CD4-positive, alpha-beta T cell (primary cell): ENCODE data around the gene NRGN. TPM values are rescaled to one million over a fixed set of nuclear protein-coding genes. Genes with fewer than 3 reads are reported as not detected.

Experiments
- ATAC-seq: fragments of 200-7000 bp; cut with Tn5 transposase; one replicate; pipeline ENCODE4 v1.10.0; 2022; ENCODE audit warnings: mild to moderate bottlenecking; ENCODE audit not compliant: poor library complexity
- CTCF ChIA-PET: fragments of 350-600 bp; sonication (Branson Sonifier 250); formaldehyde crosslinking; loops from one replicate; lab custom pipeline; 2021; ENCODE audit warnings: antibody characterized with exemption, inconsistent platforms; lab: Charles Lee
- POLR2A ChIA-PET: fragments of 350-600 bp; sonication (Branson Sonifier 250); formaldehyde crosslinking; loops from one replicate; lab custom pipeline; 2021; ENCODE audit warnings: antibody characterized with exemption, inconsistent platforms; lab: Charles Lee
- DNase-seq, 14 experiments: peaks; one replicate each; pipeline ENCODE4 v3.0.0-alpha.2; 2013 to 2020; ENCODE audit warnings: mixed read lengths in 2 of 14
- H3K27ac ChIP-seq, 2 donors: one replicate each; pipeline versions ENCODE4 v1.5.1 to v1.7.0; 2013; ENCODE audit warnings: low read length in 2 of 2, low read depth in 1 of 2, mild to moderate bottlenecking in 1 of 2
- H3K27me3 ChIP-seq, 2 experiments: 1 replicate in 1 of 2; 2 replicates in 1 of 2; pipeline versions ENCODE4 v1.6.1 to v1.7.0; 2013; ENCODE audit warnings: low read length in 2 of 2, control low read depth in 1 of 2, mild to moderate bottlenecking in 1 of 2, moderate library complexity in 1 of 2; ENCODE audit not compliant: insufficient read depth in 2 of 2, control insufficient read depth in 1 of 2
- H3K36me3 ChIP-seq: one replicate; pipeline ENCODE4 v1.6.1; 2013; ENCODE audit warnings: low read length, control low read depth; ENCODE audit not compliant: insufficient read depth
- H3K4me1 ChIP-seq: one replicate; pipeline ENCODE4 v1.6.1; 2013; ENCODE audit warnings: low read length, control low read depth; ENCODE audit not compliant: insufficient read depth
- H3K4me3 ChIP-seq: one replicate; pipeline ENCODE4 v1.5.1; 2013; ENCODE audit warnings: mild to moderate bottlenecking, low read length, moderate library complexity
- H3K9me3 ChIP-seq, 2 experiments: 1 replicate in 1 of 2; 2 replicates in 1 of 2; pipeline versions ENCODE4 v1.6.1 to v1.7.0; 2013; ENCODE audit warnings: low read length in 2 of 2, mild to moderate bottlenecking in 2 of 2, control low read depth in 1 of 2, moderate library complexity in 1 of 2; ENCODE audit not compliant: control insufficient read depth in 1 of 2, insufficient read depth in 1 of 2
- H3K27ac Mint-ChIP-seq: one replicate; pipeline ENCODE4 v1.8.0; 2020; ENCODE audit warnings: mixed read lengths
- H3K27me3 Mint-ChIP-seq: one replicate; pipeline ENCODE4 v1.8.0; 2021; ENCODE audit warnings: mixed read lengths
- H3K36me3 Mint-ChIP-seq: one replicate; pipeline ENCODE4 v1.8.0; 2021; ENCODE audit warnings: low read depth, mixed read lengths
- H3K4me1 Mint-ChIP-seq: one replicate; pipeline ENCODE4 v1.8.0; 2021; ENCODE audit warnings: low read depth, mixed read lengths
- H3K4me3 Mint-ChIP-seq: one replicate; pipeline ENCODE4 v1.8.0; 2020; ENCODE audit warnings: mild to moderate bottlenecking, mixed read lengths
- H3K9me3 Mint-ChIP-seq: one replicate; pipeline ENCODE4 v1.8.0; 2020; ENCODE audit warnings: mixed read lengths
- intact Hi-C, 2 experiments: fragments of 100-400 bp; cut with DNase I in 1 of 2; cut with micrococcal nuclease in 1 of 2; formaldehyde crosslinking; loops; one replicate each; pipeline versions ENCODE4 v1.15.1 to v1.9.0; 2023 to 2025; cut with DNase I, micrococcal nuclease
- total RNA-seq, 174 experiments: library from RNA in 2 of 174; stranded (reverse) in 2 of 174; gene quantifications; one replicate each; pipeline ENCODE4 v1.2.3 and lab custom pipeline; 2021 to 2026
- TF ChIP-seq, protein P1 (sequence below): fragments of 200-600 bp; IDR thresholded peaks from one replicate; pipeline ENCODE4 v1.8.0; 2022; ENCODE audit warnings: antibody characterized with exemption, mild to moderate bottlenecking

NRGN gene
- total RNA-seq, 2 experiments from 2014 or later: 0.84 to 1.4 TPM

DNA sequence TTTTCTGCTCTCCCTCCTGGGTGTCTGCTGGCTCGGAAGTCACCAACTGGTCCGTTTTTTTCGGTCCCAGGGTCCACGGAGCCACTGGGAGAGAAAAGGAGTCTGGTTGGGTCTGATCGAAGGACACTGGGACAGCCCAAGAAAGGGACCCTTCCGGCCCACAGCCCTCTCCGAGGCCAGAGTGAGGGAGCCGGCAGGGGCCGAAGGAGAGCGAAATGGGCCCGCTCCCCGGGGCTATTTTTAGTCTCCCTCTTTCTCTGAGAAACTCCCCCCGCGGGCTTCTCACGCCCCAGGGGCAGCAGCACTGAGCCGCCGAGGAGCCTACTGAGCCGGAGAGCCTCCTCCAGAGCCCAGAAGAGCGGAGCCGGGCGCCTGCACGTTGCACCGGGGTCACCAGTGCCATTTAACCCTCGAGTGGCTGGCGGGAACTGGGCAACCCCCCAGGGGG, 20.5 kb downstream of the NRGN start:
- Histone ChIP-seq H3K4me1 (peaks cover 54% of the 10 kb centered on the region), H3K27ac (no peak overlapping the region), H3K9me3 (peaks cover 0 to 15% of the 10 kb centered on the region in 2 experiments), H3K27me3 (peaks cover 55 to 60% of the 10 kb centered on the region in 2 experiments), H3K36me3 (no peaks in the 10 kb centered on the region), H3K4me3 (no peak overlapping the region)
- CTCF ChIA-PET: interaction anchor here (1.4 to 6.5 kb wide), 4 partner anchors 14 to 91 kb away, joined by 8 to 60 read pairs (median 38); no protein-coding TSS in a partner anchor
- ATAC-seq (no peak), DNase-seq (no peak)
- H3K27me3 Mint-ChIP-seq: peaks cover 65% of the 10 kb centered on the region
- POLR2A ChIA-PET: interaction anchor here (1.2 to 6.5 kb wide), 3 partner anchors 13 to 91 kb away, joined by 5 to 65 read pairs (median 6); partner anchors contain the start of genes SIAE and SPA17
- peak overlapping the region; percentile 77 for H3K4me3 Mint-ChIP-seq
- TF ChIP-seq, protein P1, sequence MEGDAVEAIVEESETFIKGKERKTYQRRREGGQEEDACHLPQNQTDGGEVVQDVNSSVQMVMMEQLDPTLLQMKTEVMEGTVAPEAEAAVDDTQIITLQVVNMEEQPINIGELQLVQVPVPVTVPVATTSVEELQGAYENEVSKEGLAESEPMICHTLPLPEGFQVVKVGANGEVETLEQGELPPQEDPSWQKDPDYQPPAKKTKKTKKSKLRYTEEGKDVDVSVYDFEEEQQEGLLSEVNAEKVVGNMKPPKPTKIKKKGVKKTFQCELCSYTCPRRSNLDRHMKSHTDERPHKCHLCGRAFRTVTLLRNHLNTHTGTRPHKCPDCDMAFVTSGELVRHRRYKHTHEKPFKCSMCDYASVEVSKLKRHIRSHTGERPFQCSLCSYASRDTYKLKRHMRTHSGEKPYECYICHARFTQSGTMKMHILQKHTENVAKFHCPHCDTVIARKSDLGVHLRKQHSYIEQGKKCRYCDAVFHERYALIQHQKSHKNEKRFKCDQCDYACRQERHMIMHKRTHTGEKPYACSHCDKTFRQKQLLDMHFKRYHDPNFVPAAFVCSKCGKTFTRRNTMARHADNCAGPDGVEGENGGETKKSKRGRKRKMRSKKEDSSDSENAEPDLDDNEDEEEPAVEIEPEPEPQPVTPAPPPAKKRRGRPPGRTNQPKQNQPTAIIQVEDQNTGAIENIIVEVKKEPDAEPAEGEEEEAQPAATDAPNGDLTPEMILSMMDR: no peak
- H3K36me3 Mint-ChIP-seq: no peaks in the 10 kb centered on the region
- no peak overlapping the region for H3K27ac Mint-ChIP-seq
- no peaks in the 10 kb centered on the region for H3K9me3 Mint-ChIP-seq
- peaks cover 38% of the 10 kb centered on the region for H3K4me1 Mint-ChIP-seq
- intact Hi-C loops: loop anchor here (5.0 to 10.0 kb wide), 2 partner anchors 77 to 1015 kb away; partner anchors contain the start of gene ZNF202 (in 1 of the 2)

DNA sequence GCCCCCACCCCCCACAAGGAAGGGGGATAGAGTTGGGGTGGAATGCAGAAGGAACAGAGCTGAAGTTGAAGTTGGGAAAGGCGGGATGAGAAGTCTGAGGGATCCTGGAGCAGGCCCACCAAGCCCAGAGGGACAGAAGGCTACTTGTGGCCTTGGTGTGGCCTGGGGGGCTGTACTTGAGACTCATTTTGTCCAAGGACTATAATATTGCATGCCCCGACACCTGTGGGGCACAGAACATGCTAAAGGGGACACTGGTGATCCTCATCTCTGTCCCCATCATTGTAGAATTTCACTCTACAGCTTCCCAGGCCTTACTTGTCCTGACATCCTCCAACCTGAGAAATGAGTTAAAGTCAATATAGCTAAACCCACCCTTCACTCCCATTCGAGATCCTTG, 21.1 kb downstream of the NRGN start:
- intact Hi-C loops: loop anchor here (5.0 to 10.0 kb wide), 2 partner anchors 76 to 1016 kb away; partner anchors contain the start of gene ZNF202 (in 1 of the 2)
- H3K4me3 ChIP-seq: no peak overlapping the region
- peaks cover 54% of the 10 kb centered on the region for H3K4me1 ChIP-seq
- DNase-seq (no peak), ATAC-seq (no peak)
- H3K27me3 ChIP-seq: peaks cover 55 to 60% of the 10 kb centered on the region in 2 experiments
- no peak overlapping the region for H3K27ac Mint-ChIP-seq
- H3K36me3 Mint-ChIP-seq: no peaks in the 10 kb centered on the region
- peaks cover 0 to 15% of the 10 kb centered on the region in 2 experiments for H3K9me3 ChIP-seq
- ChIA-PET CTCF (interaction anchor here (1.4 to 6.1 kb wide), 4 partner anchors 14 to 116 kb away, joined by 6 to 60 read pairs (median 20); no protein-coding TSS in a partner anchor), POLR2A (interaction anchor here (1.2 to 6.5 kb wide), 3 partner anchors 13 to 91 kb away, joined by 5 to 65 read pairs (median 6); partner anchors contain the start of genes SIAE and SPA17)
- H3K4me3 Mint-ChIP-seq: peak overlapping the region; percentile 77
- no peak overlapping the region for H3K27ac ChIP-seq
- no peaks in the 10 kb centered on the region for H3K9me3 Mint-ChIP-seq
- TF ChIP-seq, protein P1: no peak
- H3K4me1 Mint-ChIP-seq: peaks cover 38% of the 10 kb centered on the region
- H3K36me3 ChIP-seq: no peaks in the 10 kb centered on the region
- peaks cover 63% of the 10 kb centered on the region for H3K27me3 Mint-ChIP-seq

DNA sequence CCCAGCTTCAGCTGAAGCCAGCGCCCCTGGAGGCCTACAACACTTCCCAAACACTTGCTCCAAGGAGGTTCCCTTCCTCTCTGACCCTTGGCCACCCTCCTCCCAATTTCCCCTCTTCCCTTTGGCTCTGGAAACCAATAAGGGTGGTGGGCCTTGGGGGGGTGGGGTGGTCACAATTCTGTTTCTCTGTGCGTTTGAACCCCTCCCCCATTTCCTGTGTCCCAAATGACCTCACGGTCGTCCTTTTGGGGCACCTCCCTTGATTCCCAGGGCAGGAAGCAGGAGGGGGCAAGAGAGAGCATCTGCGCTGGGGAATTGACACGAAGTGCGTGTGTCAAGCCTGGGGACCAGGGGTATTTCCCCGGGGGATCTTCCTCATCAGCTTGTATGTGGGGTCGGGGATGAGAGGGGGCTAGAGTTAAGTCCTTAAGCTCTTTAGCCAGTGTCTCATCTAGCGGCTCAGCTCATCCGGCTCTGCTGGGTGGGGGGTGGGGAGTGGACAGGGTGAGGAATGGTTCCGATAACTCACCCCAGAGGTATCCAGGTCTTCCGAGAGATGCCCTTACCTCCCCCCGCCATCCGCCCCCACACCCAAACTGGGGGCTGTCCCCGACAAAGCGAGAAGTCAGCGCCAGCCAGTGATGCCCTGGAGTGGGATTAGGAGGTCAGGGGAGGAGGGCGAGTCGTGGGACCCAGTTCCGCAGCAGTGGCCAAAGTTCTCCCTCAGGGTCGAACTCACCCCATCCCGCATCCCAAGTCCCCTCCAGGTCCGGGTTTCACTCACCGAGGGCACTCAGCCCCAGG, 21.8 kb downstream of the NRGN start:
- ChIA-PET CTCF (interaction anchor here (1.3 to 6.1 kb wide), 7 partner anchors 11 to 115 kb away, joined by 6 to 60 read pairs (median 15); partner anchors contain the start of genes SIAE and SPA17), POLR2A (interaction anchor here (0.6 to 6.5 kb wide), 6 partner anchors 14 to 92 kb away, joined by 3 to 65 read pairs (median 6); partner anchors contain the start of genes SIAE and SPA17)
- intact Hi-C loops: loop anchor here (2.0 to 10.0 kb wide), 3 partner anchors 76 to 1017 kb away; partner anchors contain the start of gene ZNF202 (in 1 of the 2)
- ATAC-seq (no peak), DNase-seq (peak in 1 of 14 experiments; percentile 37)
- Mint-ChIP-seq H3K4me3 (peak overlapping the region; percentile 77), H3K4me1 (peaks cover 38% of the 10 kb centered on the region), H3K27ac (no peak overlapping the region), H3K36me3 (peaks cover 5% of the 10 kb centered on the region), H3K9me3 (no peaks in the 10 kb centered on the region), H3K27me3 (peaks cover 56% of the 10 kb centered on the region)
- Histone ChIP-seq H3K27ac (no peak overlapping the region), H3K4me1 (peaks cover 54% of the 10 kb centered on the region), H3K9me3 (peaks cover 0 to 15% of the 10 kb centered on the region in 2 experiments), H3K36me3 (no peaks in the 10 kb centered on the region), H3K27me3 (peaks cover 49 to 53% of the 10 kb centered on the region in 2 experiments), H3K4me3 (peak overlapping the region; percentile 52)
- TF ChIP-seq, protein P1: no peak
